ENCODE data around the gene TMEM9B.
A peak's percentile ranks its signal among the peaks of the same experiment; 100 is the strongest.
"Not testable (repeated sequence)": the region's sequence is repeated elsewhere in the genome, so short reads cannot be mapped to it uniquely, and the experiment has no call there.

The TMEM9B gene

GRCh38 chr11:8964324-8965320 is at the start of gene TMEM9B:
Gene TMEM9B (minus strand): TSS chr11:8964442. CDS start chr11:8964313, 129 bp downstream.
- DNase-seq (ENCODE audit: low read depth, low spot score): peak; percentile 56

GRCh38 chr11:9013373-9013772 is 49.1 kb upstream of the TMEM9B start:
- no peak for DNase-seq (ENCODE audit: low read depth, low spot score)

- DNase-seq (ENCODE audit: low read depth, low spot score): not testable (repeated sequence)
These were observed 45.3 kb upstream of the TMEM9B start for GRCh38 chr11:9009538-9009937.

GRCh38 chr11:9008661-9009060 is 44.4 kb upstream of the TMEM9B start:
- DNase-seq (ENCODE audit: low read depth, low spot score): no peak

- DNase-seq (ENCODE audit: low read depth, low spot score): no peak
These were observed 43.8 kb upstream of the TMEM9B start for GRCh38 chr11:9008011-9008550.

GRCh38 chr11:9005087-9005486 is 40.8 kb upstream of the TMEM9B start:
- DNase-seq (ENCODE audit: low read depth, low spot score): no peak

GRCh38 chr11:9004183-9004926 is 40.1 kb upstream of the TMEM9B start:
- DNase-seq (ENCODE audit: low read depth, low spot score): no peak

- DNase-seq (ENCODE audit: low read depth, low spot score): peak; percentile 46
These were observed 39.4 kb upstream of the TMEM9B start, which contains the start of gene NRIP3 for GRCh38 chr11:9003573-9004182. Gene NRIP3 (minus strand): TSS chr11:9004001. CDS start chr11:9003935, 66 bp downstream.

- DNase-seq (ENCODE audit: low read depth, low spot score): no peak
These were observed 38.8 kb upstream of the TMEM9B start for GRCh38 chr11:9002920-9003572.

GRCh38 chr11:9001736-9002135 is 37.5 kb upstream of the TMEM9B start:
- no peak for DNase-seq (ENCODE audit: low read depth, low spot score)

GRCh38 chr11:8998017-8998416 is 33.8 kb upstream of the TMEM9B start:
- DNase-seq (ENCODE audit: low read depth, low spot score): no peak

- DNase-seq (ENCODE audit: low read depth, low spot score): no peak
These were observed 33.2 kb upstream of the TMEM9B start for GRCh38 chr11:8997451-8997850.

- no peak for DNase-seq (ENCODE audit: low read depth, low spot score)
These were observed 25.2 kb upstream of the TMEM9B start for GRCh38 chr11:8989453-8989852.

GRCh38 chr11:8988329-8989234 is 24.3 kb upstream of the TMEM9B start:
- DNase-seq (ENCODE audit: low read depth, low spot score): no peak

- DNase-seq (ENCODE audit: low read depth, low spot score): no peak
These were observed 23.2 kb upstream of the TMEM9B start for GRCh38 chr11:8987446-8987845.

GRCh38 chr11:8986772-8987171 is 22.5 kb upstream of the TMEM9B start:
- DNase-seq (ENCODE audit: low read depth, low spot score): not testable (repeated sequence)

GRCh38 chr11:8985462-8985861 is 21.2 kb upstream of the TMEM9B start:
- no peak for DNase-seq (ENCODE audit: low read depth, low spot score)

- DNase-seq (ENCODE audit: low read depth, low spot score): no peak
These were observed 19.3 kb upstream of the TMEM9B start for GRCh38 chr11:8983552-8983951.

- DNase-seq (ENCODE audit: low read depth, low spot score): no peak
These were observed 16.2 kb upstream of the TMEM9B start for GRCh38 chr11:8980485-8980884.

GRCh38 chr11:8979365-8979764 is 15.1 kb upstream of the TMEM9B start:
- DNase-seq (ENCODE audit: low read depth, low spot score): not testable (repeated sequence)

All from activated naive CD8-positive, alpha-beta T cell treated with anti-CD3 and anti-CD28 coated beads, Interleukin-2, amount 50 U/mL, for 16 hours (primary cell).